Activated T-cell treated with anti-CD3 and anti-CD28 coated beads for 1 hour (primary cell): ENCODE data around the gene PCNX1.
"Not testable (repeated sequence)": the region's sequence is repeated elsewhere in the genome, so short reads cannot be mapped to it uniquely, and the experiment has no call there.

Experiments
- DNase-seq: peaks from one replicate; pipeline ENCODE4 v3.0.0-alpha.2; 2020; ENCODE audit warnings: low read depth

Gene PCNX1

DNA sequence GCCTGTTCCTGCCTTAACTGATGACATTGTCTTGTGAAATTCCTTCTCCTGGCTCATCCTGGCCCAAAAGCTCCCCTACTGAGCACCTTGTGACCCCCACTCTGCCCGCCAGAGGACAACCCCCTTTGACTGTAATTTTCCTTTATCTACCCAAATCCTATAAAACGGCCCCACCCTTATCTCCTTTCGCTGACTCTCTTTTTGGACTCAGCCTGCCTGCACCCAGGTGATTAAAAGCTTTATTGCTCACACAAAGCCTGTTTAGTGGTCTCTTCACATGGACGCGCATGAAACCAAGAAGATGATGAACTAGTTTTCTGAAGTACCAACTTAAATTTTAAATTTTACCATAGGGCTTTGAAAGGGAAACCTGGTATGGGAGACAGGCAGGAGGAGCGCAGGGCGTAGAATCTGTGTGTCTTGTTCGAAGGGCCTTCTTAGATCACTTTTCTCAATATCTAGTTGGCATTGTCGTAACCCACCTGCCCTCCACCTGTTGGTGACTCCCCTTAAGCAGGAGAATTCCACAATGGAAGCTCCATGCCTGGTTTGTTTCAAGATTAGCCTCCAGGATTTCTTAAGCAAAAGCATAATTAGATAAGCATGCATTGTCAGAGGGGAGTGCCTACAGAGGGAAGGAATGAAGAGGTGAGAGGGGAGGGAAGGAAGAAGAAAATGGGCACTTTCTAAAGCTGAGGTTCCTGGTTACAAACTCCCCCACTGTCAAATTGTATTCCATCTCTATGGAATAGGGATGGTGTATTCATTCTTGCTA, 222.6 kb downstream of the PCNX1 start:
- not testable (repeated sequence) for DNase-seq

DNA sequence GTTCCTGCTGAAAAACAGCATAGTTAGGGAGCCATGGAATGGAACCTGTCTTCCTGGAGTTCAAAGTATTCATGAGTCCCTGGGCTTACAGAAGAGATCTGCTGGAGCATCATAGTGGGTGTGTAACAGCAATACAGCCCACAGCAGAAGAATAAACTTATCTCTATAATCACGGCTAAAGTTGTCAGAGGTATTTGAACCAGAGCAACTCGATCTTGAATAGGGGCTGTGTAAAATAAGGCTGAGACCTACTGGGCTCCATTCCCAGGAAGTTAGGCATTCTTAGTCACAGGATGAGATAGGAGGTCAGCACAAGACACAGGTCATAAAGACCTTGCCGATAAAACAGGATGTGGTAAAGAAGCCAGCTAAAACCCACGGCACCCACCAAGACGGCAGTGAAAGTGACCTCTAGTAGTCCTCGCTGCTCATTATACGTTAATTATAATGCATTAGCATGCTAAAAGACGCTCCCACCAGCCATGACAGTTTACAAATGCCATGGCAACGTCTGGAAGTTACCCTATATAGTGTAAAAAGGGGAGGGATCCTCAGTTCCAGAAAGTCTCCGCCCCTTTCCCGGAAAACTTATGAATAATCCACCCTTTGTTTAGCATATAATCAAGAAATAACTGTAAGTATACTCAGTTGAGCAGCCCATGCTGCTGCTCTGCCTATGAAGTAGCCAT, 223.4 kb downstream of the PCNX1 start:
- no peak for DNase-seq

DNA sequence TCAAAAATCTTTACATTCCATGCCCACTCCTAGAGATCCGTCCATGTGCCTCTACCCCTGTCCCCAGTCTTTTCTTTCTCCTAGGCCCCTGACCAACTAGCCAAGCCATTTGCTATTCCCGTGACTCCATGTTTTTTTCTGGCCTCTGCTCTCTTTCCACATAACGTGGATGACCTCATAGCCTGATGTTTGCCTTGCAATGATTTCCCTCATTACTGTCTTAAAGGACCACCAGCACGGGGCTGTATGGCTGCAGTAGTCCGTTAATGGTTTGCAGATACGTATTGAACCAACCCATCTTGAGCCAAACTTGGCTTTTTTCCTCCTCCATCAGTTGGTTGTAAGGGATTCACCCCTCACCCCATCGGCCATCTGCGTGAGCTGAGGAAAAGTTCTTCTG, 226.0 kb downstream of the PCNX1 start:
- no peak for DNase-seq

DNA sequence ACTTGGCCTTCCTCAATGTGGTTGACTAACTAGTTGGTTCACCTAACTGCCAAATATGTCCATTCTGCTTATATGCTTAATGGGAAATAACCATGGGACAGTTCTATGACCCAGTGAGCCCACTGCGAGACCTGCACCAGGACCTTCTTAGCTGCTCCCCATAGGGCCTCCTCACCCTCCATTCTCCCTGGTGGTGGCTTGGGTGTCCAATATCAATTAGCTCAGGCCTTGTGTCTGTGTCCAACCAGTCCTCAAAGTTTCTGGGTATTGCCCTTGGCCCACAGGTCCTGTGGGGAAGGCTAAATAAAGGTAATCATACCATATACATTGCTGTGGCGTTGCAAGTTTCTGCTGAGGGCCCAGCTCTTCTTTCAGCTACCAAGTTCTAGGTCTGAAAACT, 228.2 kb downstream of the PCNX1 start:
- DNase-seq: no peak

DNA sequence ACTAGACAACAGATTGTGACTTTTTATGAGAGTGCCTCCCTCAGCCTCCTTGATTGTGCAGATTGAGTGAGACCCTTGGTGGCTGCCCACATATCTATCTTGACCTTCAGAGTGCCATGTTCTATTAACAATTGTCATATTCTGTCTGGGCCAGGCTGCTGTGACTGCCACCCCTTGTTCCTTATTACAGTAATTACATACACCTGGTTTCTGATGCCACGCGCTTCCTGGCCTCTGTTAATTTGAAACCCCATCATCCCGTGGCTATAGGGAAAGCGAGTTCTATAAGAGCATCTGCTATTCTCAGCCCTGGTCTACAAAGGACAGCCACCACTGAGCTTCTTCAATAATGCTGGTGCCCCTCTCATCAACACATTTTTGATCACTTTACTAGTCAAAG, 228.7 kb downstream of the PCNX1 start:
- DNase-seq: no peak

DNA sequence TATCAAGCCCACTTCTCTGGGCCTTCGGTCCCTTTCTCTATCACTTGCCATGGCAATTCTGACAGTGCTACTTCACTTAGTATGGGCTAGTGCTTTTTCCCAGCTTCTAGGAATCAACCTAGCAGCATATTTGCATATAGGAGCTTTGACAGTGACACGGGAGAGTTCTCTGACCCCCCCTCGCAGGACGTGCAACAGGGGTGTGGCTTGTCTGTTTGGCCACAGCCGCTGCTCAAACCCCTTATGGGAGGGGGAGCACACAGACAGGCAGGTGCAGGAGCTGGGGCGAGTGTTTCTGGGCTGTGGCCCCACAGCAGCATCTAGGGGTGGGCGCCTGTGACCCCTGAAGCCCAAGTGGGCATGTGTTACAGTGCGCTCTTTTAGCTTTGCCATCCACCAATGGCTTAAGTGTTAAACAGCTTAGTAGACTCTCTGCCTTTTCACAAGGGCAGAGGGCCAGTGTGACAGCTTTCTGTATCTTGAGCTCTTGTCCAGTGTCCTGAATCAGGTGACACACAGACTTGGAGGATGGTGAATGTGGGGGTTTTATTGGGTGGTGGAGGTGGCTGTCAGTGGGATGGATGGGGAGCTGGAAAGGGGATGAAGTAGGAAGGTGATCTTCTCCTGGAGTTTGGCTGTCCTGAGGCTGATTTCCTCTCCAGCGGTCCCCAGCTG, 229.3 kb downstream of the PCNX1 start:
- no peak for DNase-seq

DNA sequence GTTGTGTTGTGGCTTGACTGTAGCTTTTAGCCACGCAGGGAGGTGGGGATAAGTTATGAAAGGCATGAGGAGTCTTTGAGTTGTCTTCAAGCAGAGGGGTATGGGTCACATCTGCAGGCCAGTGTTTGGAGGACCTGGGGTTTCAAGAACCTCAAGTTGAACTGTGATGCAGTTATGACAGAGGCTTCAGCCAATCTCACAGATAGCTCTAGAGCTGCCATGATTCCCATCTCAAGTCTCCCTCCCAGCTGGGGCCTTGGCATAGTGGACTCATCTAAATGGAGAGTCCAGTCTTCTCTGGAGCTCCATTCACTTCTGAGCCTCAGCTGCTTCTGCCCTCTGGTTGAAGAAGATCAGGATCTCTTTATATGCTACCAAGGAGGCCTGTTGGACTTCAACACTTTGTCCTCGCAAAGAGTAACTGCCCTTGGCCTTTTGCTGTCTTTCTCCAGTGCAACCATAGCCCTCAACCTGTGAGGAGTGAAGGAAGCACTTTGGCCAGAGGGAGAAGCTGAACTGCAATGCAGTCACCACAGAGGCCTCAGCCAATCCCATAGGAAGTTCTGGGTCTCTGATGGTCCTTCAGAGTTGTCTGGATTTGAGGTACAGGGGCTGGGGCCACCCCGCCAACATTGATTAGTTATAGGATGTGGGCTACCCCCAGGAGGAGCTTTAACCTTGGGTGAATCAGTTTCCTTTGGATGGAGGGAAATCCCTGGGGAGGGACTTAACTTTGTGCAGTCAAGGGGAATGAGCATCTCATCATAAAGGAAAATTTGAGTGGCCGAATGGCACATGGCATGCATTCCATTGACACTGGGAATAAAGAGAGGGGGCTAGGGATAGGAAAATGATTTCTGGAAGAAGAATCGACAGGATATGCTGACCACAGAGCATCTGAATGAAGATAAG, 230.5 kb downstream of the PCNX1 start:
- DNase-seq: no peak

DNA sequence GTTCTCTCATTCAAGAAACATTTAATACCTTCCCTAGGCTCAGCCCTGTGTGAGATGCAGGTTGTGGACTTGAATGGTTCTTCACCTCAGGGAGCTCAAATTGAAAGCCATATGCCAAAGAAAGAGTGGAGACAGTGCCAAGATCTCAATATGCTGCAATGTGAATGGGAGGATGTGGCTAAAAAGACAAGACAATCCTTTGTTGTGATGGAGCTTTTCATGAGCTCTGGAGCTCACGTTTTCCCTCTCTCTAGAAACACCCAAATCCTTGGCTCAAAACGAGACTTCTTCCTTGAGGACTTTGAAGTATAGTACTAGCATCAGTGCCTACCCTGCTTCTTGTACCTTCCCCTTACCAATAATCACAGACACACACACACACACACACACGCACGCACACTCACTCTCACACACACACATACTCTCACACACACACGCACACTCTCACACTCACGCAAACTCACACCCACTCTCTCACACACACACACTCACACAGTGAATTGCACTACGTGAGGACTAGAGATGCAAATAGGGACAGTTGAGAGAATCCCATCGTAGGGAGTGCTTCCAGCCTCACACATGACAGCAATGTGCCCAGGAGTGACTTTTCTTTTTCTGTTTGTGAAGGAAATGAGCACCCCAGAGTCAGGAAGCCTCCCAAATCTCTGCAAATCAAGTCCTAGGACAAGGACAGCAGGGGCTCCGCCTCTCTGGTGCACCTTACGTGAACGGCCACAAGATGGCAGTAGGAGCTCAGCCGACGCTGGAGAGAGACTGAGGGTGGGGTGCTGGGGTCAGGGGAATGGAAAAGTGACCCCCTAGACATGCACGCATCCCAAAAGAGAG, 231.4 kb downstream of the PCNX1 start:
- DNase-seq: peak; percentile 50

DNA sequence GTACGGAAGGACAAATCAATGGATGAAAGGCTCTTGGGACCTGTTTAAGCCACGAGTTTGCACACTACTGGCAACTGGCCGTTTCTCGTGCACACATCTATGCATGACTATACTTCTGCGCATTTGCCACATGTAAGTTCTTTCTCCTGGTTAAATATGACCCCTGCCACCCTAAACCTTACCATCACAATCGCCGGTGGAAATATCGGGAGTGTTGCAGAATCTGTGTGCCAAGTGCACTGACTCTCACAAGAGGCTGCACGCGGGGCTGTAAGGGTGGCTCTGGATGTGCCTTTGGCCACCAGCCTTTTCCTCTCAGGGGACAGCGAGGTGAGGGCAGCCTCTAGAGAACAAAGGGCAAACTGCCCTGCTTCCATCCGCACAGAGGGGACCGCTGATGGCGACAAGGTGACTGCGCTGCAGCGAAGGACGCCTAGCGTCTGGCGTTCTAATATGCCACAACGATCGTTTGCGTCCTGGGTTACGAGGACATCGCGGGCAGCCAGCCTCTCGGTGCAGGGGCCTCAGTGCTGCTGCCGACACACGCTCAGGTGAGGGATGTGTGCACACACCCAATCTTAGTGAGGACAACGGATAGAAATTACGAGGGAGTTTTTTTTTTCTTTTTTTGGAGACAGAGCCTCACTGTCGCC, 232.2 kb downstream of the PCNX1 start:
- DNase-seq: no peak

DNA sequence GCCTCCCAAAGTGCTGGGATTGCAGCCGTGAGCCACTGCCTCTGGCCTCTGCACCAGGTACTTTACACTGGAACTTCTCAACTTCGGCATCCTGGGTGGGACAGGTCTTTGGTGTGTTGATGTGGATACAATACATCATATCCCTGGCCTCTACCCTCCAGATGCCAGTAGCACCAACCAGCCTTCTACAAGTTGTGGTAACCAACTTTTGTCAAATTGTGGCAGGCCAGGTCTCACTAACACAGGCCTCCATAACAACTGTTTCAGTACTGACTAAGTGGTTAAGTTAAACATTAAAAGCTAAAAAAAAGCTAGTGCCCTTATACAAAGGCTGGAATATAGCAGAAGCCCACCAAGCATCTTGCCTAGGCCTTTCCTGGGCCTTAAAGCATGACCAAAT, 232.9 kb downstream of the PCNX1 start:
- no peak for DNase-seq

DNA sequence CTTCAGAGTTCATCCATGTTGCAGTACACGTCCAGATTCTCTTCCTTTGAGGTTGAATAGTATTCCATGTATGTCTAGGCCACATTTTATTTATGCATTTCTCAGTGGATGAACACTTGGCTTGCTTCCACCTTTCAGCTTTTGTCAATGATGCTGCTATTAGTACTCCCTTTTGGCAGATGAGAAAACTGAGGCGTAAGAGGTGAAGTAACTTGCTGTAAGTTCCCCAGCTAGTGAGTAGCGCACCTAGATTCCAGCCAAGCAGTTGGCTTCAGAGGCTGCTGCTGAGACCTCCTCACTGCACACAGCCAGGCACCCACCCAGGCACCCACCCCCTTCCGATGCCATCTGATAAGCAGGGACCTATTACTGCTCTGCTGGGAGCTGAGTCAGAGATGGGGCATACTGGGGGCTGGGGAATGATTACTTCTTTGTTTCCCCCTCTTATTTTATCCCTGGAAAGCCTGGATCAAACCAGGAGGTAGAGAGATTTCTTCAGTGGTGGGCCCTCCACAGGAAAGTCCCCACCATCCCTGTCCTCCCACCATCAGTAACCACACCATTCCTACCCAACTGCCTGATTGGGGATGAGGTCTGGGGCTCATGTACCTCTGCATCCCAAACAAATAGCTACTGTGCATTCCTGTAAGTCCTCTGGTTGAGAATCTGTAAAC, 234.6 kb downstream of the PCNX1 start:
- no peak for DNase-seq

DNA sequence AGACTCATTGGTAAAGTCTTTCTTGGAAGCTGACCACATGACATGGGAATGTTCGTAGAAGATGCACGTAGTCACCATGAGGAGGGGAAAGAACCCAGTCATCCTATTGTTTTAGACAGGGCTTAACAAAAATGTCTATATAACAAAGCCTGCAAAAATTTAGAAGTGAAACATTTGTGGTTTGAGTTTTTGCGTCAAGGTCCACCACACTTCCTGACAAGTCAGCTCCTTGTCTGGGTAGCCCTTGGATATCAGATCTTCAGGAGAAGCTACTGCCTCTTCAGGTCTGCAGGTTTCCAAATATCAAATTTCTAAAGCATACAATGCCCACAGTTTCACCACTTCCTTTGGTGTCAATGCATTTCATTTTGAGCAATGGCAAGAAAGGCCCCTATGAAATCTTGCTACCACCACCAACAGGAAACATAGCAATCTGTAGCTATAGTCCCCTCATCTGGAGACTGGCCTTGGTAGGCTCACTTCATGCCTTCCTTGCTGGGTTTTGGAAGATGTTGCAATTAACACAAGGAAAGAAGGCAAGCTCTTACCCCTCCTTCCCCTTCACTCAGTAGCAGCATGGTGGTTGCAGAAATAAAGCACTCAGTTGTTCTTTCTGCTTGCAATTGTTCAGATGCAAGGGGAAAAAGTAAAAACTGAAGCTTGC, 235.2 kb downstream of the PCNX1 start:
- no peak for DNase-seq

DNA sequence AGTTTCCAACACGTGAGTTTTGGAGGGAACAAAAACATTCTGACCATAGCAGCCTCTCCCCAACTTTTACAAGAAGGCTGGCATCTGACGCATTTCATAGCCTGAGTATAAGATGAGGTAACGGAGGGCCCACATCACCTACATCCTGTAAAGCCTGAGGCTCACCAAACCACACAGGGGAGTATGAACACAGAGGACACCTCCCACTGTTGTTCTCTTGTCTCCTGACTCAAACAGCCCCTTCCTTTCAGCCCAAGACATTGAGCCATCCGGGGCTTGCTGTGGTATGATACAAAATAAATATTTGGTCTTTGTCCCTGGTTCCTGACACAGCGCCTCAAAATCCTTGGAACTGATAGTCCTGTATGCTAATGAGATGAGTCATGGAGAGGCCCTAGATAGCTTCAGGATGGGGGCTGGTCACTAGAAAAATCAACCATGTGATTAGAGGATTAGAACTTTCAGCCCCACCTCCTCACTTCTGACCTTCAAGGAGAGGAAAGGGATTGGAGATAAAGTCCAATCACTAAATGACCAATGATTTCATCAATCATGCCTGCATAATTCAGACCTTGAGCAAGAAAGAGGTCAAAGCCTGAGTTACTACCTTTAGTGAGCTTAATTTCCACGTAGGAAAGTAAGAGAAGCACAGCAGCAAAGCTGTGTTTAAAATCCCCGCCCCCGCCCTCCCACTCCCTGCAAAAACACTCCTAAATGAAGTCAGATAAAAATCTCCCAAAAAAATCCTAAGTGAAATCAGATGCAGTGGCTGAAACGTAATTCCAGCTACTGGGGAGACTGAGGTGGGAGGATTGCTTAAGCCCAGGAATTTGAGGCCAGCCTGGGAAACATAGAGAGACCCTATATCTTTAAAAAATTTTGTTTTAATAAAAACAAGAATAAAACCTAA, 236.4 kb downstream of the PCNX1 start:
- no peak for DNase-seq

DNA sequence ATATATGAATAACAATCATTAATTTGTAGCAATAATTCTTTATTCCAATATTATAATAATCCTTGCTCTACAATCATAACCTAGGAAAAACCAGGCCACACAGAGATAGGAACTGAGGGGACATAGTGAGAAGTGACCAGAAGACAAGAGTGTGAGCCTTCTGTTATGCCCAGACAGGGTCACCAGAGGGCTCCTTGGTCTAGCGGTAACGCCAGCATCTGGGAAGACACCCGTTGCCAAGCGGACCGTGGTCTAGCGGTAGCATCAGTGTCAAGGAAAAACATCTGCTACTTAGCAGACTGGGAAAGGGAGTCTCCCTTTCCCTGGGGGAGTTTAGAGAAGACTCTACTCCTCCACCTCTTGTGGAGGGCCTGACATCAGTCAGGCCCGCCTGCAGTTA, 240.1 kb downstream of the PCNX1 start:
- DNase-seq: not testable (repeated sequence)

DNA sequence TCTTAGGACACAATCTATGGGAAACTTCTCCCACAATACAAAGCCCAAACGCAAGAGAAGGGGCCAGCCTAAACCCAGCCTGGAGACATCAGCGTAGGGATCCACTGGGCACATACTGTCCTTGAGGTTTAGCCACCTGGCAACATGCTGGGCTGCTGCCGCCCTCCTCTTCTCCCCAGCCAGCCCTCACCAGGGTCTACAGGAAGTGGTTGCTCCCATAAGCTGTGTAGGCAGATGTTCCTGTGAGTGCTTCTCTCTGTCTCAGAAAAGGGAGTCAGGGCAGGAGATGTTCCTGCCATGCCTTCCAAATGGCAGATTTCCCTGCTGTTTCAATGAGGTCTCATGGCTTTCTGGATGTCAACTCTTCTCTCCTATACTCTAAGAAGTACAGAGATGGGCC, 241.4 kb downstream of the PCNX1 start:
- no peak for DNase-seq

DNA sequence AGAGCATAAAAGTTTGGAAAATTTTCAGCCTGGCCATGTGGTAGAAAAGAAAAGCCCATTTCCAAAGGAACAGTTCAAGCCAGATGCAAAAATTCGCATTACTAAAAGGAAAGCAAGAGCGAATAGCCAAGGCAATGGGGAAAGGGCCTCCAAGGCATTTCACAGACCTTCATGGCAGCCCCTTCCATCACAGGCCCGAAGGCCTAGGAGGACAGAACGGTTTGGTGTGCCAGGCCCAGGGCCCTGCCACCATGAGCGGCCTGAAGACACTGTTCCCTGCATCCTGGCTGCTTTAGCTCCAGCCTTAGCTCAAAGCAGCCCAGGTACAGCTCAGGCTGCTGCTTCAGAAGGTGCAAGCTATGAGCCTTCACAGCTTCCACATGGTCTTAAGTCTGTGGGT, 243.5 kb downstream of the PCNX1 start:
- DNase-seq: no peak

DNA sequence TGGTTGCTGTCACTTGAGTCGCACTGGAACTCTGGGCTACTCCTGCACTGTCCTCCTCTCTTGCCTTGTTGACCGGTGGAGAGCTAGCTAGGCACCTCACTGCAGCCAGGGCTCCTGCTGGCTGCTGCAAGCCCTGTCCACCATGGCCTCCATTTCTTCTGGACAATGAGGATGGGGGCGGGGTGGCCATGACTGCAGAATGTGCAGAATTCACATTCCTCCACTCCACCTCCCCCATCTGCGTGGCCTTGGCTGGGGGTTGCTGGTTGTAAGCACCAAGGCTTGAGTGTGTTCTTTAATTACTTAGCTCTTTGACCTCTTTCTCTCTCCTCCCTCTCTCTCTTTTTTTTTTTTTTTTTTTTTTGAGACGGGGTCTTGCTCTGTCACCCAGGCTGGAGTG, 248.5 kb downstream of the PCNX1 start:
- DNase-seq: no peak

DNA sequence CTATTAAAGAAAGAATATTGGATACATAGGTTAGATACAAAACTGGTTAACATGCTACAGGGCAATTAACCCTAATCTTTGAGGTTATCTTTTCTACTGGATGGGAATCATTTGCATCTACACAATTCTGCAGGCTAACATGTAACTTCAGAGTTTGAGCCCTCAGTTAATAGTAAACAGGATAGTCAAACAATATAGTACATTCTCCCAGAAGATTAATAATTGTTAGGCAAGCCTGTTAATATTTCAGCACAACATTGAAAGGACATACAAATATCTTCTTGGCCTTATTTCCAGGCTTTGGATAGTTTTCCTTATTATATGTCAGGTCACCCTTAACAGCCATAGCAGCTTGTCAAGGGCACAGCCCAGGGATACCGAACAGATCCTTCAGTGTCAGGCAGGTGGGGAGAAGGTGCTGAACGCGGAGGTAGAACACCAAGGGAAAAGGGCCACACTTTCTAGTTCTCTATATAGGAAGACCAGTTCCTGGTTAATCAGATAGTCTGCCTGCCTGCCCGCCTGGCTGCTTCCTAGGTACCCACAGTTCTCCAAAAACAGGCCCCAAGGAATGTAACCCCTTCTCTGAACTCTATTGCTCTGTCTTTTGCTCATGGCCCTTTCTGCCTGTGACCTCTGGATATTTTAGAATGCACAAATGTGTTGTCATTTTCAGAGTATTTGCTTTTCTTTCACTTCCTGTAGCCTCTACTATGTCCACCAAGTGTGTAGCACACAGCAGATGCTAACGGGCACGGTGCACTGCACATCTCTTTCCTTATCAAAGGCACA, 256.0 kb downstream of the PCNX1 start:
- no peak for DNase-seq
